K562 (cell line): Measurements from ENCODE around the gene CDC27. TPM values are rescaled to one million over a fixed set of nuclear protein-coding genes. Genes with fewer than 3 reads are reported as not detected.

Source experiments
- CBX3 ChIP-seq, 2 experiments: IDR thresholded peaks; 1 replicate in 1 of 2; 2 replicates in 1 of 2; pipeline ENCODE4 v1.6.1; 2012; ENCODE audit warnings: inconsistent platforms in 2 of 2, low read length in 2 of 2, borderline replicate concordance in 1 of 2, control low read depth in 1 of 2
- GABPB1 ChIP-seq: sonication (generic); formaldehyde crosslinking; IDR thresholded peaks from 2 replicates; pipeline ENCODE4 v1.8.0; 2022; ENCODE audit warnings: mild to moderate bottlenecking, missing genetic modification reagents
- HDAC6 ChIP-seq: IDR thresholded peaks from 2 replicates; pipeline ENCODE4 v1.6.1; 2012; ENCODE audit warnings: low read depth, mild to moderate bottlenecking, control low read depth, inconsistent platforms, low read length, moderate library complexity
- NONO ChIP-seq, 2 experiments: fragments of 200-400 bp in 1 of 2; fragments of 450-650 bp in 1 of 2; formaldehyde crosslinking in 1 of 2; IDR thresholded peaks; 2 replicates each; pipeline ENCODE4 v1.6.1; 2017; ENCODE audit warnings: low read depth in 2 of 2, mild to moderate bottlenecking in 2 of 2, moderate library complexity in 2 of 2, low read length in 1 of 2
- NR3C1 ChIP-seq: sonication (generic); formaldehyde crosslinking; IDR thresholded peaks from 2 replicates; pipeline ENCODE4 v1.8.1; 2022; ENCODE audit warnings: missing genetic modification reagents
- PHB ChIP-seq: fragments of 250-450 bp; sonication (Bioruptor Pico); IDR thresholded peaks from 2 replicates; pipeline ENCODE4 v1.5.0; 2021
- SP2 ChIP-seq: IDR thresholded peaks from 2 replicates; pipeline ENCODE4 v1.6.1; 2011; ENCODE audit warnings: mild to moderate bottlenecking, low read depth, low read length, moderate library complexity; ENCODE audit not compliant: poor library complexity, severe bottlenecking; ENCODE audit errors: extremely low read depth
- STAT5A ChIP-seq: IDR thresholded peaks from 2 replicates; pipeline ENCODE4 v1.6.1; 2012; ENCODE audit warnings: low read length, inconsistent platforms, borderline replicate concordance
- TSC22D4 ChIP-seq: fragments of 450-650 bp; IDR thresholded peaks from 2 replicates; pipeline ENCODE4 v1.6.1; 2016; ENCODE audit warnings: missing genetic modification characterization, missing biosample characterization, control low read depth
- ZBTB8A ChIP-seq: fragments of 450-650 bp; IDR thresholded peaks from 2 replicates; pipeline ENCODE4 v1.6.1; 2018; ENCODE audit warnings: mild to moderate bottlenecking, moderate library complexity; ENCODE audit not compliant: partially characterized antibody
- ZNF354B ChIP-seq: fragments of 250-450 bp; sonication (Bioruptor Pico); IDR thresholded peaks from 2 replicates; pipeline ENCODE4 v1.4.0; 2020
- ZNF551 ChIP-seq: fragments of 250-450 bp; sonication (Bioruptor Pico); IDR thresholded peaks from 2 replicates; pipeline ENCODE4 v1.5.0; 2021; ENCODE audit warnings: mild to moderate bottlenecking, moderate library complexity
- ZNF589 ChIP-seq: fragments of 200-800 bp; sonication (Bioruptor generic); IDR thresholded peaks from 2 replicates; pipeline ENCODE4 v1.6.1; 2016; ENCODE audit warnings: low read depth, missing genetic modification characterization, missing compliant biosample characterization
- ZSCAN32 ChIP-seq: fragments of 450-650 bp; formaldehyde crosslinking; IDR thresholded peaks from 2 replicates; pipeline ENCODE4 v1.4.0; 2020; ENCODE audit warnings: mild to moderate bottlenecking, moderate library complexity
- polyA plus RNA-seq, 8 experiments: library from polyadenylated mRNA; depleted of rRNA in 4 of 8; stranded (reverse) in 5 of 8; unstranded in 3 of 8; fragments of >200 nt; fragmentation: Nextera tagmentation in 2 of 8; fragmentation: Illumina TruSeq in 1 of 8; extraction: Ambion mirVana in 2 of 8; extraction: Trizol in 1 of 8; gene quantifications; 2 replicates each; pipeline versions ENCODE4 v1.2.1 to v1.2.3, GENCODE V29; 2011 to 2014; ENCODE audit warnings: inconsistent platforms in 1 of 8, missing spikeins in 1 of 8
- total RNA-seq, 7 experiments: library from RNA; depleted of rRNA in 6 of 7; stranded (reverse); fragments of >200 nt in 6 of 7; fragmentation: Illumina TruSeq in 2 of 7; extraction: Trizol in 2 of 7; gene quantifications; 2 replicates each; pipeline versions ENCODE4 v1.2.1 to v1.2.3, GENCODE V29; 2011 to 2021; ENCODE audit warnings: low replicate concordance in 1 of 7
- TF ChIP-seq, protein P1 (sequence below): fragments of 250-450 bp; sonication (Bioruptor Pico); IDR thresholded peaks from 2 replicates; pipeline ENCODE4 v1.8.0; 2021; ENCODE audit warnings: borderline replicate concordance, mild to moderate bottlenecking, moderate library complexity; ENCODE audit not compliant: poor library complexity, severe bottlenecking
- TF ChIP-seq, protein P2 (sequence below): fragments of 450-650 bp; IDR thresholded peaks from 2 replicates; pipeline ENCODE4 v1.6.1; 2016; ENCODE audit warnings: low read depth, mild to moderate bottlenecking, moderate library complexity
- TF ChIP-seq, protein P3 (sequence below): sonication (generic); formaldehyde crosslinking; IDR thresholded peaks from 2 replicates; pipeline ENCODE4 v1.5.0; 2020; ENCODE audit warnings: missing genetic modification reagents
- TF ChIP-seq, protein P4 (sequence below): fragments of 250-450 bp; sonication (Bioruptor Pico); IDR thresholded peaks from 2 replicates; pipeline ENCODE4 v1.4.0; 2020; ENCODE audit warnings: mild to moderate bottlenecking
- TF ChIP-seq, protein P5 (sequence below): fragments of 250-450 bp; sonication (Bioruptor Pico); IDR thresholded peaks from 2 replicates; pipeline ENCODE4 v1.5.1; 2021; ENCODE audit warnings: mild to moderate bottlenecking
- TF ChIP-seq, protein P6 (sequence below): fragments of 250-450 bp; sonication (Bioruptor Pico); IDR thresholded peaks from 2 replicates; pipeline ENCODE4 v1.4.0; 2020; ENCODE audit warnings: borderline replicate concordance

The CDC27 gene
- total and polyA plus RNA-seq, 9 of the 15 experiments (the other 6 are each of a cell fraction or from before 2014, with no cell fraction given): 28.6 to 155 (median 94.1) TPM

DNA sequence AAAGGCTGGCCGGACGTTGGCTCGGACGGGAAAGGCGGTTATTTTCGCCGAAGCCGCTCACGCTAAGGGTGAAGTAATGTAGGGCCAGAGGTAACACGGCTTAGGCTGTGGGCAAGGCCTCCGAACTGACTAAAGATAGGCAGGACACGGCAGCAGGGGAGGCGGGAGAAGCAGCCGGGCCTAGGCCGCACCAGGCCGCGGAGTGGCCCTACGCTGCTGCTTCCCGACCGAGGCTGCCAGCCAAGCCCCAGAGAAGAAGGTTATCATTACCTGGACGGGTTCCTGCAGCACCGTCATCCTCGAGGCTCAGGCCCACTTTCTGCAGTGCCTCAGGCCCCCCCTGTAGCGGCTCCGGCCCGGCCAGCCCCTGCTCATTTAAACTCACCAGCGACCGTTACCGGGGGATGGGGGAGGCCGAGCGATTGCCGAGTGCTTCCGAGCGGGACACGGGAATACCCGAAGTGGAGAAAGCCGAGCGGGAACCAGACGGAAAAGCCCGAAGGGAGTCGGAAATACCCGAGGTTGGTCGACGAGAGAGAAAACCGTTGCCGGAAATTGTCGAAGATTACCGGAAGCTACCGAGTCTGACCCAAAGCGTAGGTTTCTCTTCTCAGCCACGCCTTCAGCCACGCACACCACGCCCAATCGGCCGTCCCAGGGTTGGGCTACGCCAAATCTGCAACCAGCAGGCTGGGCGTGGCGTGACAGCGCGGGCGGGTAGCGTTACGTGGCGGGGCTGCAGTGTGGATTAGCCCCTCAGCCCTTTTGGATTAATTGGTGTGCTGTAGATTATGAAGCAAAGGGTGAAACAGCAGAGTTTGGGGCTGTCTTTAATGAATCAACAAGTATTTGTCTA lies at the start of gene CDC27 (continued):
- TF ChIP-seq PHB (CRISPR knock-in tag): 0 out of 2 replicates have a peak, but pooled peaks have one; percentile 20
- TF ChIP-seq ZNF551 (CRISPR knock-in tag): no peak
- TF ChIP-seq, protein P1, sequence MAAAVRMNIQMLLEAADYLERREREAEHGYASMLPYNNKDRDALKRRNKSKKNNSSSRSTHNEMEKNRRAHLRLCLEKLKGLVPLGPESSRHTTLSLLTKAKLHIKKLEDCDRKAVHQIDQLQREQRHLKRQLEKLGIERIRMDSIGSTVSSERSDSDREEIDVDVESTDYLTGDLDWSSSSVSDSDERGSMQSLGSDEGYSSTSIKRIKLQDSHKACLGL (CRISPR knock-in tag): no peak
- TF ChIP-seq CBX3 (IDR thresholded peaks at IDR 0.05; ENCODE audit: borderline replicate concordance in 1 of 2, low read length in 2 of 2): no peak; a peak in 1 of 3 replicates
- no peak for TF ChIP-seq STAT5A
- no peak for TF ChIP-seq SP2
- no peak for TF ChIP-seq HDAC6
- TF ChIP-seq NONO (IDR thresholded peaks at IDR 0.05; ENCODE audit: low read depth in 2 of 2, low read length in 1 of 2): peak in 1 of 2 experiments; percentile 42; a peak in 1 of 4 replicates
- TF ChIP-seq, protein P2, sequence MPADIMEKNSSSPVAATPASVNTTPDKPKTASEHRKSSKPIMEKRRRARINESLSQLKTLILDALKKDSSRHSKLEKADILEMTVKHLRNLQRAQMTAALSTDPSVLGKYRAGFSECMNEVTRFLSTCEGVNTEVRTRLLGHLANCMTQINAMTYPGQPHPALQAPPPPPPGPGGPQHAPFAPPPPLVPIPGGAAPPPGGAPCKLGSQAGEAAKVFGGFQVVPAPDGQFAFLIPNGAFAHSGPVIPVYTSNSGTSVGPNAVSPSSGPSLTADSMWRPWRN: peak; percentile 12; the same call in 1 of the 2 replicates
- TF ChIP-seq, protein P3, sequence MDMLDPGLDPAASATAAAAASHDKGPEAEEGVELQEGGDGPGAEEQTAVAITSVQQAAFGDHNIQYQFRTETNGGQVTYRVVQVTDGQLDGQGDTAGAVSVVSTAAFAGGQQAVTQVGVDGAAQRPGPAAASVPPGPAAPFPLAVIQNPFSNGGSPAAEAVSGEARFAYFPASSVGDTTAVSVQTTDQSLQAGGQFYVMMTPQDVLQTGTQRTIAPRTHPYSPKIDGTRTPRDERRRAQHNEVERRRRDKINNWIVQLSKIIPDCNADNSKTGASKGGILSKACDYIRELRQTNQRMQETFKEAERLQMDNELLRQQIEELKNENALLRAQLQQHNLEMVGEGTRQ (CRISPR knock-in tag): no peak
- no peak for TF ChIP-seq ZNF589
- TF ChIP-seq ZBTB8A: no peak
- no peak for TF ChIP-seq GABPB1 (CRISPR knock-in tag)
- TF ChIP-seq, protein P4, sequence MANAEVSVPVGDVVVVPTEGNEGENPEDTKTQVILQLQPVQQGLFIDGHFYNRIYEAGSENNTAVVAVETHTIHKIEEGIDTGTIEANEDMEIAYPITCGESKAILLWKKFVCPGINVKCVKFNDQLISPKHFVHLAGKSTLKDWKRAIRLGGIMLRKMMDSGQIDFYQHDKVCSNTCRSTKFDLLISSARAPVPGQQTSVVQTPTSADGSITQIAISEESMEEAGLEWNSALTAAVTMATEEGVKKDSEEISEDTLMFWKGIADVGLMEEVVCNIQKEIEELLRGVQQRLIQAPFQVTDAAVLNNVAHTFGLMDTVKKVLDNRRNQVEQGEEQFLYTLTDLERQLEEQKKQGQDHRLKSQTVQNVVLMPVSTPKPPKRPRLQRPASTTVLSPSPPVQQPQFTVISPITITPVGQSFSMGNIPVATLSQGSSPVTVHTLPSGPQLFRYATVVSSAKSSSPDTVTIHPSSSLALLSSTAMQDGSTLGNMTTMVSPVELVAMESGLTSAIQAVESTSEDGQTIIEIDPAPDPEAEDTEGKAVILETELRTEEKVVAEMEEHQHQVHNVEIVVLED: peak; percentile 79
- TF ChIP-seq, protein P5, sequence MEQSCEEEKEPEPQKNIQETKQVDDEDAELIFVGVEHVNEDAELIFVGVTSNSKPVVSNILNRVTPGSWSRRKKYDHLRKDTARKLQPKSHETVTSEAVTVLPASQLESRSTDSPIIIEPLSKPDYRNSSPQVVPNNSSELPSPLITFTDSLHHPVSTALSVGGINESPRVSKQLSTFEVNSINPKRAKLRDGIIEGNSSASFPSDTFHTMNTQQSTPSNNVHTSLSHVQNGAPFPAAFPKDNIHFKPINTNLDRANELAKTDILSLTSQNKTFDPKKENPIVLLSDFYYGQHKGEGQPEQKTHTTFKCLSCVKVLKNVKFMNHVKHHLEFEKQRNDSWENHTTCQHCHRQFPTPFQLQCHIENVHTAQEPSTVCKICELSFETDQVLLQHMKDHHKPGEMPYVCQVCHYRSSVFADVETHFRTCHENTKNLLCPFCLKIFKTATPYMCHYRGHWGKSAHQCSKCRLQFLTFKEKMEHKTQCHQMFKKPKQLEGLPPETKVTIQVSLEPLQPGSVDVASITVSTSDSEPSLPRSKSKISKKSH: no peak
- TF ChIP-seq ZNF354B (CRISPR knock-in tag): no peak
- no peak for TF ChIP-seq TSC22D4 (tag)
- TF ChIP-seq, protein P6, sequence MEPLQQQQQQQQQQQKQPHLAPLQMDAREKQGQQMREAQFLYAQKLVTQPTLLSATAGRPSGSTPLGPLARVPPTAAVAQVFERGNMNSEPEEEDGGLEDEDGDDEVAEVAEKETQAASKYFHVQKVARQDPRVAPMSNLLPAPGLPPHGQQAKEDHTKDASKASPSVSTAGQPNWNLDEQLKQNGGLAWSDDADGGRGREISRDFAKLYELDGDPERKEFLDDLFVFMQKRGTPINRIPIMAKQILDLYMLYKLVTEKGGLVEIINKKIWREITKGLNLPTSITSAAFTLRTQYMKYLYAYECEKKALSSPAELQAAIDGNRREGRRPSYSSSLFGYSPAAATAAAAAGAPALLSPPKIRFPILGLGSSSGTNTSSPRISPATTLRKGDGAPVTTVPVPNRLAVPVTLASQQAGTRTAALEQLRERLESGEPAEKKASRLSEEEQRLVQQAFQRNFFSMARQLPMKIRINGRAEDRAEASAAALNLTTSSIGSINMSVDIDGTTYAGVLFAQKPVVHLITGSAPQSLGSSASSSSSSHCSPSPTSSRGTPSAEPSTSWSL (CRISPR knock-in tag): no peak
- TF ChIP-seq NR3C1: no peak
- no peak for TF ChIP-seq ZSCAN32 (CRISPR knock-in tag)
